HG02938 (cell line): ENCODE measurements around the gene TSPAN3.

Experiments used
- ATAC-seq: cut with Tn5 transposase; IDR thresholded peaks from one replicate; pipeline ENCODE4 v1.9.1; 2021; ENCODE audit warnings: mild to moderate bottlenecking, moderate library complexity; ENCODE audit not compliant: unreplicated experiment

TSPAN3 gene

GRCh38 chr15:77070495-77071304, at the start of gene TSPAN3:
TSS of gene TSPAN3 (minus strand) at chr15:77071109. CDS start at chr15:77070954, 155 bp downstream.
- ATAC-seq: peak; percentile 88

- ATAC-seq: no peak
These were observed 49.7 kb upstream of the TSPAN3 start for GRCh38 chr15:77120576-77120975.

- no peak for ATAC-seq
These were observed 48.5 kb upstream of the TSPAN3 start for GRCh38 chr15:77119446-77119845.

DNA sequence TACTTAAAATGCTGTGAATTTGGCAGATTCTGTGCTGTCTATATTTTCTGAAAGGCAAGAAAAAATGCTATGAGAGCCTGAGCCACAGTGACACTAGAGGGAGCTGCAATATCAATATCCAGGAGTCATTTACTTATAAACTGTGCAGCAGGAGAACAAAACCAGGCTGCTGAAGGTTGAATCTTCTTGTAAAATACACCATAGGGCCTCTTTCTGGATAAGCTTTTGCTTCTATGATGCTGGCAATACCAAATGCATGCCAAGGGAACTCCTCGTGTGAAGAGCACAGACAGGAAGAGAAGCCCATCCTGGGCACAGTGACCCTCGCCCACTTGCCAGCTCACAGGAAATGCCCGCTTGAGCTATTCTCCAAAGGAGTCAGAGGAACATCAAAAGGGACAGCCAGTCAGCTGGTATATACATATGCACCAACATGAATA, 48.0 kb upstream of the TSPAN3 start:
- ATAC-seq: no peak

- ATAC-seq: no peak
These were observed 44.3 kb upstream of the TSPAN3 start for GRCh38 chr15:77115179-77115578.

DNA sequence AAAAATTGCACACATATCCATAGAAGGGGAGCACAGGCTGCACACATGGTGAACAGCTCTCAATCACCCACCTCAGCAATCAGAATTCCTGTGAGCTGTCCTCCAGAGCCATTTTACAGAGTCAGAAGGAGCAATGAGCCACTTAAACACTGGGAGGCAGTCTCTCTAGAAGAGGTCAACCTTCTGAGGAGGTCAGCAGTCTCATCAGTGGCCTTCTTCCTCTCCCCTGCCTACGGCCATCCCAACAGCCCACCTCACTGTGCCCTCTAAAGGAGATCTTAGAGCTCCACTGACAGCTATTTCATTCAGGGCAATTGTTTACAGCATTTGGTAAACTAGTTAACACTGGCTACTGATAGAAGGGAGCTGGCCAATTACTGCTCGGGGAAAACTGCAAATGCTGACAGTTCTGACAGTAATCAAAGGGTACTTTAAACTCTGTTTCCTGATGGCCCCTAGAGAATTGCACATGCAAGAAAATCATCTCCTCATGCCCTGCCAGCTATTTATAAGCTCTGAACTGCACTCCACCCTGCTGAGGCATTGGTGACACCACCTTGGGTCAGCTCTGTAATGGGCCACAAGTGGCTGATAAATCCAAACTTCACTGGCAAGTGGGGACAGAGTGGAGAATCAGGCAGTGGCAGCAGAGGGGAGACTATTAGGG, 42.1 kb upstream of the TSPAN3 start:
- no peak for ATAC-seq

DNA sequence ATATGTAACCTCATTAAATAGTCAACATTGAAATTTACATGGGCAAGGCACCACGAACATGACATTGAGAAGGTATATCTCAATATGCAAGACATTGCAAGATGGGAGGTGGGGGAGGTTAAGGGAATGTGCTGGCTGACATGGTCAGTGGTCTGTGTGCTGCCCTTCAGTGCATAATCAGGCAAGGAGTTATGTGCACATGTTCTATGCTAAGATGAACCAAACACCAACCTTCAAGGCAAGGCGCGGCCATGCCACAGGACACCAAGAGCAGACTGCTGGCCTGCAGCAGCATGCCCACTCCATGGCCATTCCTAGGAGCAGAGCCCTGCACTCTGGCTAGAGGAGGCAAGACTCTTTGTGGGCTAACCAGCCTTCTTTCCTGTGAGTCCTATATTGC, 40.9 kb upstream of the TSPAN3 start:
- ATAC-seq: no peak

GRCh38 chr15:77107531-77108355, 36.8 kb upstream of the TSPAN3 start:
- ATAC-seq: no peak

DNA sequence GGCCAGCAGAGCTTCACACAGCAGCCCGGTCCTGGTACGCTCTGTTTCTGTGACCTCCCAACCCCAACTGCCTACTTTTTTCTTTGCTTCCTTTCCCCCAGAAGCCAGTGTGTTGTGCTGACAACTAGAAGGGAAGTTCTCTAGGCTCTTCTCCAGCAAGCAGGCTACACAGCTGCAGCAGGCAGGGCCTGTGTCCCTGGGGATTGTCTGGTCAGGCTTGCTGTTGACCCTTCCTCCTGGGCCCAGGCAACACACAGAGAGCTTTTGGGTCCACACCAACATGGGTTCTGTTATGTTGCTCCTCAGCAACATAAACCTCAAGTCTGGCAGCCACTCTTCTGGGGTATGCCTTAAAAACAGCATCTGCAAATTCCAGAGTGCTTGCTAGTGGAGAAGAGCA, 36.2 kb upstream of the TSPAN3 start:
- ATAC-seq: no peak

- ATAC-seq: no peak
These were observed 33.2 kb upstream of the TSPAN3 start for GRCh38 chr15:77104155-77104554.

GRCh38 chr15:77099741-77100463, 29.0 kb upstream of the TSPAN3 start:
- no peak for ATAC-seq

DNA sequence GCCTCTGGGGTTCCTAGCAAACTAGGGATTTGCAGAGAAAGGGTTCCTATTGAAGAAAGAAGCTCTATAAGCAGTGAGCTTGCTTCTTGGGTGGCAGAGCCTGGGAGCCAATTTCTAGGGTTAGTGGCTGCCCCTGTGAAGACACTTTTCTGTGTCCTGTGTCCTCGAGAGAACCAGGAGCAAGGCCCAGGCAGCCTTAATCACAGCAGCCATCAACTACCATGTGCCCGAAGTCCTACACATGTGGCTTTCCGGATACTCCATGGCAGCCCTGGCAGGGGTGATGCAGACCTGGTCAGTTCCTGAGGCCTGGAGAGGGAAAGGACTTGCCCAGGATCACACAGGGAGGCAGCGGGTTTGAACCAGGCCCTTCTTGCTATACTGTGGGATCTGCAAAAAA, 27.7 kb upstream of the TSPAN3 start:
- no peak for ATAC-seq

GRCh38 chr15:77097921-77098320, 27.0 kb upstream of the TSPAN3 start:
- ATAC-seq: no peak

GRCh38 chr15:77097248-77097721, 26.4 kb upstream of the TSPAN3 start:
- ATAC-seq: no peak

DNA sequence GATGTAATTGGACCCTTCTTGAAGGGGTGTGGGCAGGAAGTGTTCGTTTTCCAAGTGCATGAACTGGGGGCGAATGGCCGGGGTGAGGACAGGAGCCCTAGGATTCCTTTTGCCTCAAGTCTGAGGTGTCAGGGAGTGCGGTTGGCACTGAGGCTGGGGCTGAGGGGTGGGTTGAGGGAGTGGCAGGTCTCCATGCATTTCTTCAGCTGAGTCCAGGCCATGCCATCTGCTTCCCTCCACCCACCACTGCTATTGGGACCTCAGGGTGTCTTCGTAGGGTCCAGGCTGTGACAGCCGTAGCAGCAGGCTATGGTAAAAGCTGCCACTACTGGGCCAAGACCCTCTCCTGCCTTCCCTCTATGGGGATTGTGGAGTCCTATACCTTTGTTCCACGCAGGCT, 25.6 kb upstream of the TSPAN3 start:
- ATAC-seq: no peak

DNA sequence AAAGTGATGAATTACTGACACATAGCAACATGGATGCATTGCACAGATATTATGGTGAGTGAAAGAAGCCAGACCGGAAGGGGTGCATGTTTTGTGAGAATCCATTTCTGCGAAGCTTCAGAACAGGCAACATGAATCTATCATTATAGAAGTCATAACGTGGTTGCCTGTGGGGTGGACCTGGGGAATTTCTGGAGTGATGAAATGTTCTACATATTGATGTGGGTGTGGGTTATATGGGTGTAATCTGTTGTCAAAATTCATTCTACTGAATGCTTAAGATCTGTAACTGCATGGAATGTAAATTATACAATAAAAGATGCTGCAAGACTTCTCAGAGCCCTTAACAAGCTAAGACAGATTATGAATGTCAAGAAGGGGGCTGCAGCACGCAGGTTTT, 25.2 kb upstream of the TSPAN3 start:
- ATAC-seq: no peak

GRCh38 chr15:77094397-77095030, 23.6 kb upstream of the TSPAN3 start:
- ATAC-seq: no peak

DNA sequence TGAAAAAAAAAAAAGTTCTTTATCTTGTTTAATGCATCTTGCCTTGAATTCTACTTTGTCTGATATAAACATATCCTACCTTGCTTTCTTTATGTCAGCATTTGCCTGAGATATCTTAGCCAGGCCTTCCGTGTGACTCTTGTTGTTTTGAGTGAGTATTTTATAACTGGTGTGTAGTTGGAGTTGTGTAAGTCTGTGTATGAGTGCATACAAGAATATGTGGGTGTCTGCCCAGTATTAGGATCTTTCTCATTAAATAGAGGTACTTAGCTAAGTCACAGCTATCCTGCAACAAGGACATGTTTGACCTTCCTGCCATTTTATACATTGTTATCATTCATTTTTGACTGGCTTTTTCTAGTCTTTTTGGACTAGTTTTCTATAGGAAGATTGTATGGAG, 22.5 kb upstream of the TSPAN3 start:
- no peak for ATAC-seq

DNA sequence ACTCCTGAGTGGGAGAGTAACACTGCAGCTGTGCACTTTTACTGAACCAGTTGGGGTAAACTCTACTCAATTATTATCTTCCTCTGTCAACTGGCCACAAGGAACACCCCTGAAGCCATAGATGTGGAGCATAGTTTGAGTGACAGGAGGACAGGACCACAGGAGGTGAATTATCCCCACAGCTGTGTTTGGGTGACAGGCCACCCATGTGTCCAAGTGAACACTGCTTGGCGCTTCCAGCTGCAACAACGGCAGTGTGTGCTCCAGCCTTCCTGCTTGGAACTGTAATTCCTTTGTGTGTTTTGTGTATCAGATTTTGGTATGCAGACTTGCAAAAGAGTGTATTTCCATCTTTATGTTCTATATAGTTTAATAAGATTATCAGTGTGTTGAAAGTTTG, 20.2 kb upstream of the TSPAN3 start:
- ATAC-seq: no peak

GRCh38 chr15:77087213-77087612, 16.3 kb upstream of the TSPAN3 start:
- no peak for ATAC-seq
